ENCODE data around the gene GLRX3.

DNA sequence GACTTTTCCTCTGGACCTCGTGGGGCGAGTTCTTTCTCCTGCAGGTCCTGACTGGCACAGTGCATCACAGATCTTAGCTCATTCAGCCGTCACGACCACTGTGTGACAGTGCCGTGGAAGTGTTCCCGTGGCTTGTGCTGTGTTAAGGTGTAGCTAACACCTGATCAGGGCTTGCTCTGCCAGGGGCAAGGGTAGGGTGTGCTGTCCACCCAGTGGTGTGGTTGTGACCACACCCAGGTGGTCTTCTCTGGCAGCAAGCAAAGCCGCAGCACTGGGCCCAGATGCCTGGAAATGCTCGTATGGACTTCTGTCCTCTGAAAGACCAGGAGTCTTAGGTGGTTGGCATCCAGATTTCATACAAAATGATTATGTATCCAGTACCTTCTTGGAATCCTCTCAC lies 86.2 kb downstream of the GLRX3 start:
- TF ChIP-seq, protein P1, sequence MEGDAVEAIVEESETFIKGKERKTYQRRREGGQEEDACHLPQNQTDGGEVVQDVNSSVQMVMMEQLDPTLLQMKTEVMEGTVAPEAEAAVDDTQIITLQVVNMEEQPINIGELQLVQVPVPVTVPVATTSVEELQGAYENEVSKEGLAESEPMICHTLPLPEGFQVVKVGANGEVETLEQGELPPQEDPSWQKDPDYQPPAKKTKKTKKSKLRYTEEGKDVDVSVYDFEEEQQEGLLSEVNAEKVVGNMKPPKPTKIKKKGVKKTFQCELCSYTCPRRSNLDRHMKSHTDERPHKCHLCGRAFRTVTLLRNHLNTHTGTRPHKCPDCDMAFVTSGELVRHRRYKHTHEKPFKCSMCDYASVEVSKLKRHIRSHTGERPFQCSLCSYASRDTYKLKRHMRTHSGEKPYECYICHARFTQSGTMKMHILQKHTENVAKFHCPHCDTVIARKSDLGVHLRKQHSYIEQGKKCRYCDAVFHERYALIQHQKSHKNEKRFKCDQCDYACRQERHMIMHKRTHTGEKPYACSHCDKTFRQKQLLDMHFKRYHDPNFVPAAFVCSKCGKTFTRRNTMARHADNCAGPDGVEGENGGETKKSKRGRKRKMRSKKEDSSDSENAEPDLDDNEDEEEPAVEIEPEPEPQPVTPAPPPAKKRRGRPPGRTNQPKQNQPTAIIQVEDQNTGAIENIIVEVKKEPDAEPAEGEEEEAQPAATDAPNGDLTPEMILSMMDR (IDR thresholded peaks at IDR 0.05; ENCODE audit: insufficient read depth, low read depth, low read length), result no peak
- TF ChIP-seq EZH2 (IDR thresholded peaks at IDR 0.05; ENCODE audit: insufficient read depth, low read length), result no peak

Measured in astrocyte (in vitro differentiated cells and primary cell).